Hepatocyte (in vitro differentiated cells): ENCODE results near the gene NEMF.

ENCODE experiments used
- EZH2 ChIP-seq: fragments of 200-600 bp; sonication (generic); IDR thresholded peaks from 2 replicates; pipeline ENCODE4 v1.6.1; 2016; ENCODE audit warnings: antibody characterized with exemption, mild to moderate bottlenecking, borderline replicate concordance
- TF ChIP-seq, protein P1 (sequence below): fragments of 200-600 bp; sonication (generic); IDR thresholded peaks from 2 replicates; pipeline ENCODE4 v1.5.1; 2016; ENCODE audit warnings: antibody characterized with exemption, mild to moderate bottlenecking; ENCODE audit not compliant: poor library complexity

DNA sequence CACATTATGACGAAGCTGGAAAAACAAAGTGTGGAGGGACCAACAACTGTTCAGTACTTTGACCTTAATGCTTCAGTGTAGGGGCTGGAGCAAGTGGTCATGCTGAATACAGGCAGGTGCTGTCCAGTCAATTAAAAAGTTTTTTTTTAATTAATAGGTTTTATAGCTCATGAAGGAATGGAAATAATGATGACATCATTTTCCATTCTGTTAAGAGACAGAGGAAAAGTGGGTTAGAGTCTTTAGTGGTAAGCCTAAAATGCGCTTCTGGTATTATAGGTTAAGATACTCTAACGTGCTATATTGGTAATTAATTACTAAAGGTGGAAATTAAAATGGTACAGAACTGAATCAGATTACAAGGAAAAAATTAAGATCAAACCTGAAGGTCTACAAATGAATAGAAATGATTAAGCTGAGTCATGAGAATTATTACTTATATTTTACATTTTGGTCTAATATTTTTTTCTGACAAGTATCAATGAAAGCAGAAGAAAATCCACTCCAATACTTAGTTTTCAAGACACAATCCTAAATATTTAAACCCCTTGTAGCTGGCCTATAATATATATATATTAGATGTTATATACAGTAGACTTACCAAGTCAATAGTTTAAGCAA lies 69.1 kb downstream of the NEMF start:
- TF ChIP-seq, protein P1, sequence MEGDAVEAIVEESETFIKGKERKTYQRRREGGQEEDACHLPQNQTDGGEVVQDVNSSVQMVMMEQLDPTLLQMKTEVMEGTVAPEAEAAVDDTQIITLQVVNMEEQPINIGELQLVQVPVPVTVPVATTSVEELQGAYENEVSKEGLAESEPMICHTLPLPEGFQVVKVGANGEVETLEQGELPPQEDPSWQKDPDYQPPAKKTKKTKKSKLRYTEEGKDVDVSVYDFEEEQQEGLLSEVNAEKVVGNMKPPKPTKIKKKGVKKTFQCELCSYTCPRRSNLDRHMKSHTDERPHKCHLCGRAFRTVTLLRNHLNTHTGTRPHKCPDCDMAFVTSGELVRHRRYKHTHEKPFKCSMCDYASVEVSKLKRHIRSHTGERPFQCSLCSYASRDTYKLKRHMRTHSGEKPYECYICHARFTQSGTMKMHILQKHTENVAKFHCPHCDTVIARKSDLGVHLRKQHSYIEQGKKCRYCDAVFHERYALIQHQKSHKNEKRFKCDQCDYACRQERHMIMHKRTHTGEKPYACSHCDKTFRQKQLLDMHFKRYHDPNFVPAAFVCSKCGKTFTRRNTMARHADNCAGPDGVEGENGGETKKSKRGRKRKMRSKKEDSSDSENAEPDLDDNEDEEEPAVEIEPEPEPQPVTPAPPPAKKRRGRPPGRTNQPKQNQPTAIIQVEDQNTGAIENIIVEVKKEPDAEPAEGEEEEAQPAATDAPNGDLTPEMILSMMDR = no peak
- TF ChIP-seq EZH2 = no peak
